OCI-LY1 (cell line): Measurements from ENCODE around the gene TMEM53.

ENCODE experiments used
- H2AFZ ChIP-seq: fragments of 200-600 bp; sonication (generic), shearing (Covaris generic); 2 replicates; pipeline ENCODE4 v1.6.0; 2014; ENCODE audit warnings: antibody characterized with exemption, mild to moderate bottlenecking, low read length
- H3F3A ChIP-seq: fragments of 200-600 bp; sonication (generic), shearing (Covaris generic); 2 replicates; pipeline ENCODE4 v1.6.0; 2014; ENCODE audit warnings: mild to moderate bottlenecking, antibody characterized with exemption, low read length, moderate library complexity; ENCODE audit not compliant: insufficient read depth
- H3K27ac ChIP-seq: fragments of 200-600 bp; sonication (generic); 2 replicates; pipeline ENCODE4 v1.5.1; 2014; ENCODE audit warnings: low read length, mixed run types, mild to moderate bottlenecking, low read depth; ENCODE audit not compliant: poor library complexity, severe bottlenecking
- H3K27me3 ChIP-seq: fragments of 200-600 bp; sonication (generic); 2 replicates; pipeline ENCODE4 v1.6.0; 2014; ENCODE audit warnings: antibody characterized with exemption, mild to moderate bottlenecking, low read length, moderate library complexity; ENCODE audit not compliant: insufficient read depth
- H3K36me3 ChIP-seq: fragments of 200-600 bp; sonication (generic); 2 replicates; pipeline ENCODE4 v1.6.1; 2014; ENCODE audit warnings: mild to moderate bottlenecking, antibody characterized with exemption, low read length, moderate library complexity, mixed read lengths; ENCODE audit not compliant: insufficient read depth
- H3K4me1 ChIP-seq: fragments of 200-600 bp; sonication (generic); 2 replicates; pipeline ENCODE4 v1.5.1; 2014; ENCODE audit warnings: mild to moderate bottlenecking, low read length, moderate library complexity; ENCODE audit not compliant: insufficient read depth, severe bottlenecking
- H3K4me2 ChIP-seq: fragments of 200-600 bp; sonication (generic), shearing (Covaris generic); 2 replicates; pipeline ENCODE4 v1.6.1; 2014; ENCODE audit warnings: low read length
- H3K4me3 ChIP-seq: fragments of 200-600 bp; sonication (generic); 2 replicates; pipeline ENCODE4 v1.5.1; 2014; ENCODE audit warnings: low read length, low read depth, mild to moderate bottlenecking, mixed read lengths; ENCODE audit not compliant: poor library complexity, severe bottlenecking
- H3K79me2 ChIP-seq: fragments of 200-600 bp; shearing (Covaris generic); 2 replicates; pipeline ENCODE4 v1.6.1; 2016; ENCODE audit warnings: mixed run types, low read length, mixed read lengths; ENCODE audit not compliant: insufficient read depth
- H3K9ac ChIP-seq: fragments of 200-600 bp; sonication (generic), shearing (Covaris generic); 2 replicates; pipeline ENCODE4 v1.6.1; 2014; ENCODE audit warnings: mild to moderate bottlenecking, low read length, mixed read lengths
- H3K9me2 ChIP-seq: fragments of 200-600 bp; sonication (generic), shearing (Covaris generic); 2 replicates; pipeline ENCODE4 v1.6.1; 2014; ENCODE audit warnings: low read depth, mild to moderate bottlenecking, low read length, mixed read lengths
- H3K9me3 ChIP-seq: fragments of 200-600 bp; shearing (Covaris generic); 2 replicates; pipeline ENCODE4 v1.6.1; 2014; ENCODE audit warnings: low read length, mixed read lengths
- H4K20me1 ChIP-seq: fragments of 200-600 bp; sonication (generic), shearing (Covaris generic); 2 replicates; pipeline ENCODE4 v1.6.0; 2016; ENCODE audit warnings: mild to moderate bottlenecking, low read length; ENCODE audit not compliant: insufficient read depth
- CTCF ChIP-seq: fragments of 200-600 bp; sonication (generic), shearing (Covaris generic); IDR thresholded peaks from 2 replicates; pipeline ENCODE4 v1.5.1; 2017; ENCODE audit warnings: mild to moderate bottlenecking, antibody characterized with exemption, low read length, moderate library complexity, mixed read lengths
- EZH2 ChIP-seq: fragments of 200-600 bp; sonication (generic), shearing (Covaris generic); IDR thresholded peaks from 2 replicates; pipeline ENCODE4 v1.8.0; 2017; ENCODE audit warnings: borderline replicate concordance, mixed run types, mild to moderate bottlenecking, antibody characterized with exemption, low read length, moderate library complexity, mixed read lengths

Gene TMEM53

GRCh38 chr1:44721485-44722361, 47.4 kb upstream of the TMEM53 start:
- H3K27me3 ChIP-seq = no peaks in the 10 kb centered on the region
- H3K27ac ChIP-seq = peak overlapping the region; percentile 94
- TF ChIP-seq CTCF = no peak
- no peak for TF ChIP-seq EZH2
- H3K79me2 ChIP-seq = no peaks in the 10 kb centered on the region
- H3K4me1 ChIP-seq = peaks cover 52% of the 10 kb centered on the region
- H3K4me2 ChIP-seq = peak overlapping the region; percentile 49
- H4K20me1 ChIP-seq = no peaks in the 10 kb centered on the region
- no peak overlapping the region for H3K4me3 ChIP-seq
- H3K9ac ChIP-seq = peak overlapping the region; percentile 60
- H3F3A ChIP-seq = peaks cover 4% of the 10 kb centered on the region; the same call in 1 of the 2 replicates
- no peak overlapping the region for H2AFZ ChIP-seq
- H3K9me2 ChIP-seq = no peaks in the 10 kb centered on the region
- H3K36me3 ChIP-seq = no peaks in the 10 kb centered on the region
- no peaks in the 10 kb centered on the region for H3K9me3 ChIP-seq

GRCh38 chr1:44720281-44720680, 46.0 kb upstream of the TMEM53 start:
- Histone ChIP-seq H3K4me2 (no peak overlapping the region), H3K27ac (peak overlapping the region; percentile 94), H3K9ac (no peak overlapping the region)

GRCh38 chr1:44719318-44719717, 45.0 kb upstream of the TMEM53 start:
- Histone ChIP-seq H3K4me3 (no peak overlapping the region), H2AFZ (no peak overlapping the region), H3K9me2 (no peaks in the 10 kb centered on the region), H3K27me3 (no peaks in the 10 kb centered on the region), H3K27ac (no peak overlapping the region), H3F3A (peaks cover 4% of the 10 kb centered on the region; the same call in 1 of the 2 replicates), H3K4me1 (peaks cover 68% of the 10 kb centered on the region), H3K9ac (no peak overlapping the region), H3K79me2 (no peaks in the 10 kb centered on the region), H4K20me1 (no peaks in the 10 kb centered on the region), H3K4me2 (no peak overlapping the region), H3K9me3 (no peaks in the 10 kb centered on the region), H3K36me3 (no peaks in the 10 kb centered on the region)
- TF ChIP-seq CTCF = no peak

More at GRCh38 chr1:44720281-44720680, 46.0 kb upstream of the TMEM53 start:
- Histone ChIP-seq H3F3A (peaks cover 4% of the 10 kb centered on the region; the same call in 1 of the 2 replicates), H2AFZ (no peak overlapping the region), H3K9me3 (no peaks in the 10 kb centered on the region), H3K27me3 (no peaks in the 10 kb centered on the region), H3K36me3 (no peaks in the 10 kb centered on the region), H4K20me1 (no peaks in the 10 kb centered on the region), H3K4me1 (peaks cover 58% of the 10 kb centered on the region), H3K4me3 (no peak overlapping the region), H3K79me2 (no peaks in the 10 kb centered on the region), H3K9me2 (no peaks in the 10 kb centered on the region)
- no peak for TF ChIP-seq EZH2
- TF ChIP-seq CTCF = no peak
